Panc1 (cell line): ENCODE data around the gene DPH6. TPM values are rescaled to one million over a fixed set of nuclear protein-coding genes. Genes with fewer than 3 reads are reported as not detected.

ENCODE experiments used
- ATAC-seq: fragments of 200-7000 bp; cut with Tn5 transposase; 2 replicates; pipeline ENCODE4 v1.9.1; 2020; ENCODE audit warnings: mild to moderate bottlenecking, moderate library complexity
- BruUV-seq: library from RNA; stranded (reverse); fragments of 400-500 nt; replicated peaks from 2 replicates; lab custom pipeline; 2021; lab: Mats Ljungman, UMichigan
- CTCF ChIA-PET: fragments of 300-600 bp; sonication (Branson Sonifier 250); formaldehyde crosslinking; loops from one replicate; lab custom pipeline; 2022; ENCODE audit warnings: antibody characterized with exemption; lab: Charles Lee
- POLR2A ChIA-PET: fragments of 300-600 bp; sonication (Branson Sonifier 250); formaldehyde crosslinking; loops from one replicate; lab custom pipeline; 2022; ENCODE audit warnings: antibody characterized with exemption; lab: Charles Lee
- DNase-seq: peaks from one replicate; pipeline ENCODE4 v3.0.0-alpha.2; 2010; ENCODE audit warnings: low read depth, low spot score
- H3K27ac ChIP-seq: 2 replicates; pipeline ENCODE4 v1.5.1; 2011; ENCODE audit warnings: mild to moderate bottlenecking, low read length, inconsistent platforms
- H3K27me3 ChIP-seq: fragments of 200-500 bp; sonication (Bioruptor generic); 2 replicates; pipeline ENCODE4 v1.6.0; 2014; ENCODE audit warnings: low read length, inconsistent platforms; ENCODE audit not compliant: control insufficient read depth, insufficient read depth
- H3K36me3 ChIP-seq: fragments of 200-500 bp; sonication (Bioruptor generic); 2 replicates; pipeline ENCODE4 v1.5.1; 2014; ENCODE audit warnings: inconsistent platforms, mild to moderate bottlenecking, low read length, moderate library complexity; ENCODE audit not compliant: control insufficient read depth, insufficient read depth
- H3K4me1 ChIP-seq: 2 replicates; pipeline ENCODE4 v1.5.1; 2011; ENCODE audit warnings: inconsistent platforms, mild to moderate bottlenecking, low read length, moderate library complexity; ENCODE audit not compliant: control insufficient read depth, insufficient read depth
- H3K4me3 ChIP-seq, 2 experiments: 2 replicates each; pipeline ENCODE4 v1.5.1; 2011 to 2012; ENCODE audit warnings: low read depth in 2 of 2, low read length in 2 of 2, mild to moderate bottlenecking in 2 of 2, inconsistent platforms in 1 of 2, moderate library complexity in 1 of 2
- H3K9me3 ChIP-seq: fragments of 200-500 bp; sonication (Bioruptor generic); 2 replicates; pipeline ENCODE4 v1.5.1; 2014; ENCODE audit warnings: low read depth, mild to moderate bottlenecking, inconsistent platforms, low read length, moderate library complexity; ENCODE audit not compliant: control insufficient read depth, insufficient read depth
- POLR2AphosphoS5 ChIP-seq: IDR thresholded peaks from 2 replicates; pipeline ENCODE4 v1.6.1; 2012; ENCODE audit warnings: mild to moderate bottlenecking, low read depth, low read length, moderate library complexity
- SIN3A ChIP-seq: IDR thresholded peaks from 2 replicates; pipeline ENCODE4 v1.6.1; 2012; ENCODE audit warnings: low read depth, mild to moderate bottlenecking, low read length, moderate library complexity, borderline replicate concordance; ENCODE audit not compliant: insufficient read depth
- TCF7L2 ChIP-seq: IDR thresholded peaks from 2 replicates; pipeline ENCODE4 v1.6.1; 2011; ENCODE audit warnings: mild to moderate bottlenecking, low read depth, low read length, inconsistent platforms
- in situ Hi-C: cut with HindIII; loops from 2 replicates; pipeline ENCODE4 v1.10.0; 2016; ENCODE audit warnings: low sequenced_read_pairs, low pct_unique_long_range_greater_than_20kb
- intact Hi-C: fragments of 100-400 bp; cut with micrococcal nuclease; formaldehyde crosslinking; loops from one replicate; pipeline ENCODE4 v1.10.0; 2022; ENCODE audit not compliant: unreplicated experiment
- total RNA-seq: library from RNA; stranded (reverse); gene quantifications from one replicate; pipeline ENCODE4 v1.2.1, GENCODE V29; 2021; ENCODE audit not compliant: unreplicated experiment
- TF ChIP-seq, protein P1 (sequence below), 2 experiments: IDR thresholded peaks; 2 replicates each; pipeline ENCODE4 v1.6.1; 2011 to 2012; ENCODE audit warnings: low read depth in 2 of 2, control low read depth in 1 of 2, low read length in 1 of 2, mild to moderate bottlenecking in 1 of 2, moderate library complexity in 1 of 2; ENCODE audit not compliant: insufficient read depth in 1 of 2
- TF ChIP-seq, protein P2 (sequence below): fragments of 450-650 bp; IDR thresholded peaks from 2 replicates; pipeline ENCODE4 v1.5.1; 2017; ENCODE audit warnings: mild to moderate bottlenecking

Gene DPH6
- total RNA-seq, 1 experiment from 2014 or later, result 24.0 TPM

DNA sequence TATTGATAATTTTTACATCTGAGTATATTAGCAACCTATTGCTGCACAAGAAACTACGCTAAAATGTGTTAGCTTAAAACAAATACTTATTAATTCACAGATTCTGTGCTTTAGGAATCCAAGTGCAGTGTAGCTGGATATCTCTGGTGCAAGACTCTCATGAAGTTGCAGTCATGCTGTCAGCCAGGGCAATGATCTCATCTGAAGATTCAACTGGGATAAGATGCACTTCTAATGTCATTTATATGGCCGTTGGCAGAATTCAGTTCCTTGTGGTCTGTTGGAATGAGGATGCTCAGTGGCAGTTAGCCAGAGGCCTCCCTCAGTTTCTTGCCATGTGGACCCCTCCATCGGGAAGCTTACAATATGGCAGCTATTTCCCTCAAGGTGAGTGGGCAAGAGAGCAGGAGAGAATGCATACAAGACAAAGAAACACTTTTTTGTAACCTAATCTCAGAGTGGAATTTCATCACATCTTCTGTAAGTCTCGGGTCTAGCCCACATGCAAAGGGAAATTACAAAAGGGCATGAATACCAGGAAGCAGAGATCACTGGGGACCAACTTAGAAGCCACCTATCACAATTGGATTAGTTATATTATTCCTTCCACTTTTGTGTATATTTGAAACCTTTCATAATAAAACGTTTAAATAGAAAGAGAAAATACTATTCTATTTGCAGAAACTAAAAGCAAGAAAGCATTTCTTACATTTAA, 61.6 kb downstream of the DPH6 start:
- no TSS peak for BruUV-seq
- in situ Hi-C loops, result no loop called here
- DNase-seq (no peak), ATAC-seq (no peak)
- H3K36me3 ChIP-seq, result no peaks in the 10 kb centered on the region
- intact Hi-C loops, result no loop called here
- ChIA-PET POLR2A (no interaction called here), CTCF (no interaction called here)
- no peaks in the 10 kb centered on the region; the same call in 1 of the 2 replicates for H3K9me3 ChIP-seq
- no peaks in the 10 kb centered on the region for H3K4me1 ChIP-seq
- no peak overlapping the region for H3K27ac ChIP-seq
- TF ChIP-seq, protein P1, sequence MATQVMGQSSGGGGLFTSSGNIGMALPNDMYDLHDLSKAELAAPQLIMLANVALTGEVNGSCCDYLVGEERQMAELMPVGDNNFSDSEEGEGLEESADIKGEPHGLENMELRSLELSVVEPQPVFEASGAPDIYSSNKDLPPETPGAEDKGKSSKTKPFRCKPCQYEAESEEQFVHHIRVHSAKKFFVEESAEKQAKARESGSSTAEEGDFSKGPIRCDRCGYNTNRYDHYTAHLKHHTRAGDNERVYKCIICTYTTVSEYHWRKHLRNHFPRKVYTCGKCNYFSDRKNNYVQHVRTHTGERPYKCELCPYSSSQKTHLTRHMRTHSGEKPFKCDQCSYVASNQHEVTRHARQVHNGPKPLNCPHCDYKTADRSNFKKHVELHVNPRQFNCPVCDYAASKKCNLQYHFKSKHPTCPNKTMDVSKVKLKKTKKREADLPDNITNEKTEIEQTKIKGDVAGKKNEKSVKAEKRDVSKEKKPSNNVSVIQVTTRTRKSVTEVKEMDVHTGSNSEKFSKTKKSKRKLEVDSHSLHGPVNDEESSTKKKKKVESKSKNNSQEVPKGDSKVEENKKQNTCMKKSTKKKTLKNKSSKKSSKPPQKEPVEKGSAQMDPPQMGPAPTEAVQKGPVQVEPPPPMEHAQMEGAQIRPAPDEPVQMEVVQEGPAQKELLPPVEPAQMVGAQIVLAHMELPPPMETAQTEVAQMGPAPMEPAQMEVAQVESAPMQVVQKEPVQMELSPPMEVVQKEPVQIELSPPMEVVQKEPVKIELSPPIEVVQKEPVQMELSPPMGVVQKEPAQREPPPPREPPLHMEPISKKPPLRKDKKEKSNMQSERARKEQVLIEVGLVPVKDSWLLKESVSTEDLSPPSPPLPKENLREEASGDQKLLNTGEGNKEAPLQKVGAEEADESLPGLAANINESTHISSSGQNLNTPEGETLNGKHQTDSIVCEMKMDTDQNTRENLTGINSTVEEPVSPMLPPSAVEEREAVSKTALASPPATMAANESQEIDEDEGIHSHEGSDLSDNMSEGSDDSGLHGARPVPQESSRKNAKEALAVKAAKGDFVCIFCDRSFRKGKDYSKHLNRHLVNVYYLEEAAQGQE (IDR thresholded peaks at IDR 0.05; ENCODE audit: insufficient read depth in 1 of 2, low read depth in 2 of 2, low read length in 1 of 2), result no peak
- TF ChIP-seq, protein P2, sequence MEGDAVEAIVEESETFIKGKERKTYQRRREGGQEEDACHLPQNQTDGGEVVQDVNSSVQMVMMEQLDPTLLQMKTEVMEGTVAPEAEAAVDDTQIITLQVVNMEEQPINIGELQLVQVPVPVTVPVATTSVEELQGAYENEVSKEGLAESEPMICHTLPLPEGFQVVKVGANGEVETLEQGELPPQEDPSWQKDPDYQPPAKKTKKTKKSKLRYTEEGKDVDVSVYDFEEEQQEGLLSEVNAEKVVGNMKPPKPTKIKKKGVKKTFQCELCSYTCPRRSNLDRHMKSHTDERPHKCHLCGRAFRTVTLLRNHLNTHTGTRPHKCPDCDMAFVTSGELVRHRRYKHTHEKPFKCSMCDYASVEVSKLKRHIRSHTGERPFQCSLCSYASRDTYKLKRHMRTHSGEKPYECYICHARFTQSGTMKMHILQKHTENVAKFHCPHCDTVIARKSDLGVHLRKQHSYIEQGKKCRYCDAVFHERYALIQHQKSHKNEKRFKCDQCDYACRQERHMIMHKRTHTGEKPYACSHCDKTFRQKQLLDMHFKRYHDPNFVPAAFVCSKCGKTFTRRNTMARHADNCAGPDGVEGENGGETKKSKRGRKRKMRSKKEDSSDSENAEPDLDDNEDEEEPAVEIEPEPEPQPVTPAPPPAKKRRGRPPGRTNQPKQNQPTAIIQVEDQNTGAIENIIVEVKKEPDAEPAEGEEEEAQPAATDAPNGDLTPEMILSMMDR, result no peak
- TF ChIP-seq POLR2AphosphoS5 (no peak), SIN3A (no peak), TCF7L2 (no peak)
- H3K27me3 ChIP-seq, result no peaks in the 10 kb centered on the region
- H3K4me3 ChIP-seq, result no peak overlapping the region

DNA sequence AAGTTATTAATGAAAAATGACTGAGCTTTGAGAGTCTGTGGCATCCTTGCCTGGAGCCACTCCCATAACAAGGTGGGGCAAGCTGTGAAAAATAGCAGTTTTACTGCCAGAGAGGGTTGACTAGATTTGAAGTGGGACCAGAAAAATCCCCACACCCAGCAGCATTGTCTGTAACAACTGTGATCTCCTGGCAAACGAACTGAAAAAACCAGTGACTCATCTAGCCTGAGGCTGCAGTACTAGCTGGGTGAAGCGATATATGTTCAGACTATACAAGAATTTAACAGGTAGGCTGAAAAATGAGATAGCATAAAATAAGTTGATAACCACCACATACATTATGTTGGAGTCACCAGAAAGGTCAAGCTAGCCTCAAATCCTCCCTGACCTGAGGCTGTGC, 64.0 kb downstream of the DPH6 start:
- peak; percentile 13 for DNase-seq
- intact Hi-C loops (no loop called here), in situ Hi-C loops (no loop called here)
- peak; percentile 94 for ATAC-seq
- Histone ChIP-seq H3K36me3 (no peaks in the 10 kb centered on the region), H3K27ac (peak overlapping the region; percentile 29; the same call in 1 of the 2 replicates), H3K27me3 (no peaks in the 10 kb centered on the region), H3K4me3 (no peak overlapping the region), H3K4me1 (no peaks in the 10 kb centered on the region; the same call in 1 of the 2 replicates), H3K9me3 (no peaks in the 10 kb centered on the region)
- BruUV-seq, result no TSS peak
- ChIA-PET CTCF (no interaction called here), POLR2A (no interaction called here)
- TF ChIP-seq TCF7L2 (0 out of 2 replicates have a peak, but pooled peaks have one; percentile 43), POLR2AphosphoS5 (no peak)
- TF ChIP-seq, protein P1 (IDR thresholded peaks at IDR 0.05; ENCODE audit: insufficient read depth in 1 of 2, low read depth in 2 of 2, low read length in 1 of 2), result no peak
